NCI-H2227 treated with DMSO at 0.1 percent for 48 hours (cell line): ENCODE measurements around the gene CCNB1IP1.
"Not testable (repeated sequence)": the region's sequence is repeated elsewhere in the genome, so short reads cannot be mapped to it uniquely, and the experiment has no call there.

Experiments used
- DNase-seq: peaks from one replicate; lab custom pipeline; 2025; lab: John Stamatoyannopoulos, UW

CCNB1IP1 gene

DNA sequence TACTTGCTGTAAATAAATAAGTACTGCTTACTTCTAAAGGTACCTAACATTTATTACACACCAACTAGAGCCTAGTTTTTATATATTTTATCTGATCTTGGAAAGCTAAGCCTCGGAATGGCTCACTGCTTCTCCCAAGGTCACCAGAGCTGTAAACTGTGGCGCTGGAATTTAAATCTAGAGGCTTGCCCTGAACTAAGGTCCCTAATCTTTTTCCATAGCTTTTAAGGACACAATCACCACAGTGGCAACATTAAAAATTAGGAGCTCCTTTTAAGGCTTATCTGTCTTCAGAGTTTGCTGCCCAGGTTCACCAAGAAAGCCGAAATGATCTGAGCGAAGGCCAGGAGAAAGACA, 670 bp downstream of the CCNB1IP1 start:
- no peak for DNase-seq

DNA sequence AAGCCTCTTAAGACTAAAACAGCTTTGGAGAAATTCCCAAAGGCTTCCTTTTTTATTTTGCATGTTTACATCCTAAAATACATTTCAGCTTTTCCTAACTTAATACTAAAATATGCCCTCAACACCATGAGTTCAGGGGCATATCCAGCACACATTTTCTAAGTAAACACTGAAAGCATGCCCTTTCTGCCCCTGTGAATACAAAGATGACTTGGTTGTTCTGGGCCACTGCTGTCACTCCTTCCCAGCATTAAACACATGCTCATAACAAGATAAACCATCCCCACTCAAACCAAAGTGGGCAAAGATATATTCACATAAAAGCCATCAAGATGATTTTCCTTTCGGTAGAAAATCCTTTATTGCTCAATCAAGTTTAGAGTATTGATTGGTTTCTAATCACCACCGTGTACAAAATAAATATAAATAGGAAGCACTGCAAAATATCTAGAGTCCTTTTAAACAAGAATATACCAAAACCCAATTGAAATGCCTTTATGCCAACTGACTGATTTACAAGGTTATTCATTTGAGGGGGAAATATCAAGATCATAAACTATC, 1.9 kb downstream of the CCNB1IP1 start:
- DNase-seq: no peak

DNA sequence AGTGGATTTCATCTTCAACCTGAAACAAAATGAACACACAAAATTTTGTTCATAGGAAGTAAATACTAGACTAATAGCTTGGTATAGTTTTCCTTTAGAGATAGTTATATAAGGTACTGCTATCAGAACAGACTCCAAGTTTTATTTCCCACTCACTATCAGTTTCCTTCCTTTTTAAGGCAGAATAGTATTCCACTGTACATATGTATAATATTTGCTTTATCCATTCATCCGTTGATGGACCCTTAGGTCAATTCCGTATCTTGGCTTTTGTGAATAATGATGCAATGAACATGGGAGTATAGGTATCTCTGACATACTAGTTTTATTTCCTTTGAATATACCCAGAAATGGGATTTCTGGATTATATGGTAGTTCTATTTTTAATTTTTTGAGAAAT, 3.7 kb downstream of the CCNB1IP1 start:
- DNase-seq: no peak

DNA sequence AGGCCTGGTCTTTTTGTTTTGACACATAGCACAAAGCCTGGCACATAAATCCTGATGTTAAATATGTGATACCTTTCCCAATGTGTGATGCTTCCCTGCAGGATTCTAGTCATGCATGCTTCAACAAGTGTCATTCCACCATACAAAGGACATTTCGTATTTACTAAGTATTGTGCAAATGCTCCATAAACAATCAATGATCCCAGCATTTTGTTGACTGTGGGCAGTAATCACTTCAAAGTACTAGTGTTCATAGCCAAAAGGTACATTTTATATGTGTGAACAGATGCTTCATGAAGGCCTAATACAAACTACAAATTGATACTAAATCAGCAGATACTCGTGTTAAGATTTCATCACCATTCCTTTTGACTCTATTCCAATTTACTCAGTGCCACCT, 4.4 kb downstream of the CCNB1IP1 start:
- no peak for DNase-seq

DNA sequence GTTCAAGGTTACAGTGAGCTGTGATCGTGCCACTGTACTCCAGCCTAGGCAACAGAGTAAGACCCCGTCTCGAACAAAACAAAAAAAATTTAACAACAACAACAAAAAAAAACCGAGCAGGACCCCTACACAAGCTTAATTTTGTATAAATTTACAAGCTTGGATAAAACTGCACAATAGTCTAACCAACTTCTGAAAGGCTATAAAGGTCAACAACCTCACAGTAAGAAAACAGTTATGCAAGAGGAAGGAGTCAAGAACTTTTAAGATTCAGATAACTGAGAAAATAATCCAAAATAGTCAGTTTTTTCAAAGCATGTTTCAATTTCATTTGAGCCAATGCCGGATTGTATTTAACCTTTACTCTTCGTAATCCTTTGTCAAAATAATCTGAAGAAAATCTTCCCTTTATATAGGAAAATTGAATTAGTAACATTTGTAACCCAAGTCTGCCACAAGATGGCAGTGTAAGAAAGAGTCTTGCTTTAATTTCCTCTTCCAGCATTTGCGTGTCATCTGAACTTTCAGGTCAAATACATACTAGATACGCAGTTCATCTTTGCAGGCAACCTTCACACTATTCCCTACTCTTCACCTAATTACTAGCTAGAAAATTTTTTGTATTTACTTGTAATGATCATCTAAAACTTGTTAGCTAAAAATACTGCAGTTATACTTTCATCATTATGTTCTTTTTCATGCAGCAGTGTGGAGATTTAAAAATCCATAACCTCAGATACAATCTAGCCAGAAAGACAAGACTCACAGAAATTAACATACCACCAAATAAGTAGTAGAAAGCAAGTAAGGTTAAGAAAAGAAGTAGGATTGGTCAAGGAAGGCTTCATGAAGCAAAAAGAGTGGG, 5.8 kb downstream of the CCNB1IP1 start:
- peak; percentile 55 for DNase-seq

DNA sequence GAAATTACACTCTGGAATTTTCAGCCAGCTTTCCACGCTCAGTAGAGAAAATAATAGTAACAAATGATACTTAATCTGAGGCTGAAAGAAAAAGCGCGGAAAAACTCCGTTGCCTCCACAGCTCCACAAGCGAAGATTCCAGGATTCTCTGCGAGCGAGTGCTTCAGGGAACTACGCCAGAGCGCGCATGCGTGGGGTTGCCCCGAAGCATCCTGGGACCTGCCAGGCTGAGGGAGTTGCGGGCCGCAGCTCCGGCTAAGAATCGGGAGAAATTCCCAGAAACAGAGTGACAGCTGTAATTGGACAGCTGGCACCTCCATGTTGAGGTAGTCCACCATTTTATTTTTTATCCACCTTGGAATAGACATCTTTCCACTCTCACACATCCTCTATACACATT, 15.4 kb downstream of the CCNB1IP1 start:
- no peak for DNase-seq

DNA sequence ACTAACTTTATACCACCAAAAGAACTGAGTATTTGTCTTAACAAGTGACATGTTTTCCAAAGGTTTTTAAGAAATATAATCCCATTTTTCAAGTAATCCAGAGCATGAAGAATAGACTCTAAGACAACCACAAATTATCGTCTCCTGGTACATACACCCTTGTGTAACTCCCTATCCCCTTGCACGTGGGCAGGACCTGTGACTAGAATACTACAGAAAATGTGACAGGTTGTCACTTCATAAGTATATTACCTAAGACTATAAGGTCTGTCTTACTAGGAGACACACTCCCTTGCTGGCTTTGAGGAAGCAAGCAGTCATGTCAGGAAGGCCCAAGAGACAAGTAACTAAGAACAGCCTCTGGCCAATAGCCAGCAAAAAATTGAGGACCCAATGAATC, 19.1 kb downstream of the CCNB1IP1 start:
- DNase-seq: no peak

DNA sequence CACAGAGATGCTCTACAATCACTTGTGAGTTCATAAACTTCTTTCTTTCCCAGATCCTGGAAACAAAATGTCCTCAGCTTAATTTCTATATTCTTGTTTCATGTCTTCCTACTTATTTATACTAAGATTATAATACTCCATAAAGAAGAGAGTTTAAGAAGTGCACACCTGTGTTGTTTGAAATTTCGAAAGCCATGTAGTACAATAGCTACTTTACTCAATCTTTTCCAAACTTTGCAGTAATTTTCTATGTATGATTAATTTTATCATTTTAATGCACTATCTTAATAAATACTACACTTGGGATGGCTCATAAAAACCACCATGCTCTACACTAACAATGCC, 27.0 kb downstream of the CCNB1IP1 start:
- no peak for DNase-seq

DNA sequence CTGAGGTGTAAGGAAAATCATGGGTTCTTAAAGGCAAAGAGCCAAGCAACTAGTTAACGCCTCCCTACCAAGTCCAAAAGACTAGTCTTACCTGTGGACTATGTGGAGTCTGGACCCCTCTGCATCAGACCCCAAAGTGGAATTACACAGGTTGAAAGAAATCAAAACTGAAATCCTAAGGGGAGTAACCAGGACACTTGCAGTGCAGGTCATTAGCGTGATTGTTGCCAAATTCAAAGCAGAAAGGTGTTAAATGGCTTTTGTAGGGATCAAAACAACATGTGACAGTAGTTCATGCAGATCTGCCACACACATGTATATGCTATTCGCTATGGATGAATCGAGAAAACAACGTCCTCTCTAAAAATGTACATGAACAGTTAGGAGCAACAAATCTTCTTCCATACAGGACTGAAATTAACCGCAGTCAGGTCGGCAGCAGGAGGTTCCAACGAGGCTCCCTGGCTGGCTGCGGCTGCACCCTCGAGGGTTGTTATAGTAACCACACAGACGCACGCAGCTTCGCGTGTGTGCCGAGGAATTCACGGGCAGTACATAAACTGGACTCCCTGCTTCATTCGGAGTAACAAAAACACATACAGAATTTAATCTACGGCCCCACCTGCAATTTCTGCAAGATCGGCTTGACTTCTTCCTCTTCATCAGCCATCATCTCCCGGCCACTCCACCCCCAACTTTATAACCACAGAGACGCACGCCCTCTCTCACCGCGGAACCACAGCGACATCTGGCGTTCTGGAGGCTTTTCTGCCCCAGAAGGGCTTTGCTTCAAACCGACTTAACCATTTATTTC, 27.6 kb downstream of the CCNB1IP1 start, which contains the start of gene TTC5:
Gene TTC5 (minus strand): TSS at position 687 of the 814 bp plus-strand sequence. CDS start 14 bp downstream, at position 673.
- peak; percentile 82 for DNase-seq

DNA sequence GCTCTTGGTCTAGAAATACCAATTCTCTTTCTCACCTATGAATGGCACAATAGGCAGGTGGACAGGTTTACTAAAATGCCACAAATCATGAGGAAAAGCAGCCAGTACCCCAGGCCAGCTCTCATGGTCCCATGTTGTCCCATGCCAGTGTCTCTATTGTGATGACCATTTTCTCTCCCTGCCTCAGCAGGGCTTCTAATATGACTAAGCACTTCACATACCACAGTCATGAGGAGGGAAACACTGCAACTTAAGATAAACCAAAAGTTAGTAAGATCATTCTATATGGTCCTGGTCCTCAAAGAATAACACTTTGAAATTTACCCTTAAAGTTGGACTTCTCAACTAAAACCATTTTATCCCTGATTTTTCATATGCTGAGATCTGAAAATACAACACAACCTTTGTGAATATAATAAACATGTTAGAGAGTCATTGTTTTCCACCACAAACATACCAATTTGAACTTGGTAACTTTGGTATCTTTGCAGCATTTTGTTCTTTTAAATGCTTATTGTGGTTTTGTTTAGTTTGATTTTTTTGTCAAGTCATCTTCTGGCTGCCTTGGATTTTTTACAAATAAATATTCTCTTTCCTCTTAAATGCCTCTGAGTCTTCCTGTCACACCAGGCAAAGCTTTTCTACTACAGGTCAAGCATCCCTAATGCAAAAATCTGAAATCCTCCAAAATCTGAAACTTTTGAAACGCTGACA, 30.9 kb downstream of the CCNB1IP1 start:
- no peak for DNase-seq

DNA sequence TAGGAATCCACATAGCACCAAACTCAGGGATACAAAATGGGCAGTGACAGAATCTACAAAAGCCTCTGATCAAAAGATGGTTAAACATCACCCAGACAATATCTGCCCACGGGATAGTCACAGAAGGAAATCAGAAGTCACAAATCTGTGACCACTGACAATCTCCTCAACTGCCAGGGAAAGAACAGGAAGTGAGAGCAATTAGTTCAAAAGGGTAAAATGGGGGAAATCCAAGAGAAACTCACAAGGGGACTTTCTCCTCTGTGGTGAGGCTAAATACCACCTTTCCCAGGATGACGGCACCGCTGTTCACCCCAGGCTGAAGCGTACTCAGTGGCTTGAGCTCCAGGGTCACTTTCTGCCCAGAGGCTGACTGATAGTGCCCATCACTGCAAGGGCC, 38.0 kb downstream of the CCNB1IP1 start:
- no peak for DNase-seq

DNA sequence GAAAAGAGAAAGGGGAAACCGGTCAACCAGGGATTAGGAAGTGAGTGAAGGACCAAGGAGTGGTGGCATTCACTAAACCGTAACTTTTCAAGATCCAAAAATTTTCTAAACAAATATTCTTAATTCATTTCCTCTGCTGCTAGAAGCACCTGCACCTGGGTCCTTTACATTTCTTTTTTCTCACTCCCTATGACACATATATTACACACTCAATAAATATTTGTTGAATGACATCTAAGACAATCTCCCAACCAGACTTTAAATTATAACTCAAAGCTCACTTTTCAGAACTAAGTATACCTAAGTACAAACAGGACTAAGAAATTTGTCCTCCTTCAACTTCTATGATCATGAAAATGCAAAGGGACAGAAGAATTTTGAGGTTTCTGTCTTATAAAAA, 38.4 kb downstream of the CCNB1IP1 start:
- no peak for DNase-seq

DNA sequence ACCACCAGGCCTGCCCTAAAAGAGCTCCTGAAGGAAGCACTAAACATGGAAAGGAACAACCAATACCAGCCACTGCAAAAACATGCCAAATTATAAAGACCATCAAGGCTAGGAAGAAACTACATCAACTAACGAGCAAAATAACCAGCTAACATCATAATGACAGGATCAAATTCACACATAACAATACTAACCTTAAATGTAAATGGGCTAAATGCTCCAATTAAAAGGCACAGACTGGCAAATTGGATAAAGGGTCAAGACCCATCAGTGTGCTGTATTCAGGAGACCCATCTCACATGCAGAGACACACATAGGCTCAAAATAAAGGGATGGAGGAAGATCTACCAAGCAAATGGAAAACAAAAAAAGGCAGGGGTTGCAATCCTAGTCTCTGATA, 51.1 kb downstream of the CCNB1IP1 start:
- not testable (repeated sequence) for DNase-seq

DNA sequence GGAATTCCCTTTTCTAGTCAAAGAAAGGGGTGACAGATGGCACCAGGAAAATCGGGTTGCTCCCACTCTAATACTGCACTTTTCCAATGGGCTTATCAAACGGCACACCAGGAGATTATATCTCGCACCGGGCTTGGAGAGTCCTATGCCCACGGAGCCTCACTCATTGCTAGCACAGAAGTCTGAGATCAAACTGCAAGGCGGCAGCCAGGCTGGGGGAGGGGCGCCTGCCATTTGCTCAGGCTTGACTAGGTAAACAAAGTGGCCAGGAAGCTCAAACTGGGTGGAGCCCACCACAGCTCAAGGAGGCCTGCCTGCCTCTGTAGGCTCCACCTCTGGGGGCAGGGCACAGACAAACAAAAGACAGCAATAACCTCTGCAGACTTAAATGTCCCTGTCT, 52.8 kb downstream of the CCNB1IP1 start:
- DNase-seq: not testable (repeated sequence)

DNA sequence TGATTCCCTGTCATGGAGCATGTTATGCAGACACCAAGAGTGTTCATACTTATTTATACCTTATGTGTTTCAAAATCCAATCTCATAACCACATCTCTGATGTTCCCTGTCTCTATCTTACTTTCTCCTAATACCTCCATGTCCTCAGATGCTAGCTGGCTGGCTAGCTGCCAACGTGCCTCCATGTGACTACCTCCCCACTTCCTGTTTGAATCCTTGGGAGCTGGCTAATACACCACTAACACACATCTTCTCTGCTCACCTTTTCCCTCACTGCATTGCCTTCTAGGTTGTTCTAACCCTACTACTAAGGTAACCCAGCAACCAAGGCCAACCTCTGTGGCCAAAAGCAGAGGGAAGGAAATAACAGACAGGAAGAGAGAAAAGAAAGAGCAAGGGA, 54.7 kb downstream of the CCNB1IP1 start:
- DNase-seq: no peak

DNA sequence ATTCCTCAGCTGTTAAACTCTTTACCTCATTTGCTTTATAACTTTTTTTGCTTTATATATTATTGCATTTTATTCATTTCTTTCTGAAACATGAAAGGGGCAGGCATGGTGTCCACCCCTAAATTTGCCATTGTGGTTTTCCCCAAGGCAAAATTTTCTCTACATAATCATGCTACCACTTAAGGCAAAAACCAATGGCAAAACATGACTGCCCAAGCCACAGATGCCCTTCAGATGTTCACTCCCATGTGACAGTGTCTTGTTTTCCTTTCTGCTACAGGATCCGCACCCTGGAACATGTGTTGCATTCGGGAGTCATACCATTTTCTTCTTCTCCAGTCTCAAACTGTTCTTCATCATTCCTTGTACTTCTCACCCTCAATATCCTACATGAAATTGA, 55.7 kb downstream of the CCNB1IP1 start:
- DNase-seq: no peak

DNA sequence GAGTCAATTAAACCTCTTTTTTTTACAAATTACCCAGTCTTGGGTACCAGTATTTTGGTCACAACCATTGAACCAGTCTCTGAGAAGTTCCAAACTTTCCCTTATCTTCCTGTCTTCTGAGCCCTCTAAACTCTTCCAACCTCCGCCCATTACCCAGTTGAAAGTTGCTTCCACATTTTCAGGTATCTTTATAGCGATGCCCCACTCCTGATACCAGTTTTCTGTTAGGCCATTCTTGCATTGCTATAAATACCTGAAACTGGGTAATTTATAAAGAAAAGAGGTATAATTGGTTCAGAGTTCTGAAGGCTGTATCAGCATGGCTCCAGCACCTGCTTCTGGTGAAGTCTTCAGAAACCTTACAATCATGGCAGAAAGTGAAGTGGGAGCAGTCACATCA, 59.0 kb downstream of the CCNB1IP1 start:
- no peak for DNase-seq

DNA sequence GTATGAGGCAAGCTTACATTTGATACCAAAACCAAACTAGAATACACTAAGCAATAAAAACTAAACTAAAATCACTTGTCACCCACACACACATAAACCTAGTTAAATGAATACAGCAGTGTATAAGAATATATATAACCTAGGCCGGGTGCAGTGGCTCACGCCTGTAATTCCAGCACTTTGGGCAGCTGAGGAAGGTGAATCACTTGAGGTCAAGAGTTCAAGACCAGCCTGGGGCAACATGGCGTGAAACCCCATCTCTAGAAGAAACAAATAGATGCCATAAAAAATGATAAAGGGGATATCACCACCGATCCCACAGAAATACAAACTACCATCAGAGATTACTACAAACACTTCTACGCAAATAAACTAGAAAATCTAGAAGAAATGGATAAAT, 68.7 kb downstream of the CCNB1IP1 start:
- DNase-seq: not testable (repeated sequence)

DNA sequence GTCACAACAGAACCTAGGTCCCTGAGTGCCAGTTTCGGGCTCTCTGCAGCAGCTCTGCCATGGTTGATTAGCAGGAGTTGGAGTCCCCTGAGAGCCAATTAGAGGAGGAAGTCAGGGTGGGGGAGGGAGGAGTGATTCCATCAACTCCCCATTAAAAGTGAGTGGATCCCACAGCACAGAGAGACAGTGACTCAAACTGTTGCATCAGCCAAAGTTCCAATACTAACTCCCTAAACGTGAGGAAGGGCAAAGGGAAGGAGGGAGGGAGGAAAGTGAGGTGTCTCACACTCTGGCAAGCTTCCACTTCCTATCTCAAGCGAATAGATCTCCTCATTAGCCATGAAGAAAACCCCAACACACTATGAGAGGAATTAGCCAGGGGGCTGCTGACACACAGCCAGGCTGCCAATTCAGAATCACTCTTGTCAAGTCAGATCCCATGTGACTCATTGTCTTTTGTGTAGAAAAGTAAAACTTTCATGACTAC, 70.4 kb downstream of the CCNB1IP1 start:
- no peak for DNase-seq
